Transverse colon (tissue), 4 donors: ENCODE data around the gene INTS11. TPM values are rescaled to one million over a fixed set of nuclear protein-coding genes. Genes with fewer than 3 reads are reported as not detected.

ENCODE experiments used
- DNase-seq: peaks from one replicate; pipeline ENCODE4 v3.0.0-alpha.2; 2019
- H3K27ac ChIP-seq, 4 donors: fragments of 200-600 bp; sonication (generic); 2 replicates each; pipeline ENCODE4 v1.5.1; 2016 to 2018; ENCODE audit warnings: inconsistent platforms in 4 of 4
- H3K27me3 ChIP-seq: fragments of 200-600 bp; sonication (generic); 2 replicates; pipeline ENCODE4 v1.5.1; 2017; ENCODE audit warnings: inconsistent platforms
- H3K36me3 ChIP-seq, 4 donors: fragments of 200-600 bp; sonication (generic); 2 replicates each; pipeline ENCODE4 v1.5.1; 2017 to 2019; ENCODE audit warnings: inconsistent platforms in 4 of 4
- H3K4me1 ChIP-seq, 4 donors: fragments of 200-600 bp; sonication (generic); 2 replicates each; pipeline ENCODE4 v1.5.1; 2017 to 2020; ENCODE audit warnings: inconsistent platforms in 4 of 4
- H3K4me3 ChIP-seq, 4 donors: fragments of 200-600 bp; sonication (generic); 1 replicate in 1 of 4; 2 replicates in 3 of 4; pipeline versions ENCODE4 v1.5.1 to v1.6.1; 2017 to 2019; ENCODE audit warnings: inconsistent platforms in 4 of 4
- H3K9me3 ChIP-seq, 2 donors: fragments of 200-600 bp; sonication (generic); 2 replicates each; pipeline ENCODE4 v1.5.1; 2017 to 2019; ENCODE audit warnings: inconsistent platforms in 2 of 2
- EP300 ChIP-seq: sonication (generic); formaldehyde crosslinking; IDR thresholded peaks from one replicate; pipeline ENCODE4 v1.6.1; 2017; ENCODE audit warnings: antibody characterized with exemption, low read depth
- POLR2A ChIP-seq: fragments of 450-650 bp; IDR thresholded peaks from one replicate; pipeline ENCODE4 v1.6.1; 2016; ENCODE audit warnings: antibody characterized with exemption, mild to moderate bottlenecking, moderate library complexity
- POLR2AphosphoS5 ChIP-seq, 3 donors: sonication (generic); formaldehyde crosslinking; IDR thresholded peaks; one replicate each; pipeline ENCODE4 v1.6.1; 2016; ENCODE audit warnings: antibody characterized with exemption in 3 of 3
- WGBS, 2 donors: methylation state at CpG; one replicate each; pipeline ENCODE4 v1.1.5; 2018; ENCODE audit warnings: low coverage in 1 of 2; 5-methylcytosine and 5-hydroxymethylcytosine counted together
- in situ Hi-C, 4 donors: fragments of 200-750 bp; cut with MboI; loops; one replicate each; pipeline versions ENCODE4 v1.15.0 to v1.15.1; 2017; ENCODE audit warnings: low sequenced_read_pairs in 3 of 4, low pct_ligation_motif_present in 1 of 4, low pct_unique_long_range_greater_than_20kb in 1 of 4
- intact Hi-C: fragments of 100-400 bp; cut with DNase I; formaldehyde crosslinking; loops from one replicate; pipeline ENCODE4 v1.15.1; 2023; ENCODE audit warnings: low total_unique reads
- total RNA-seq, 4 donors: library from RNA; depleted of rRNA; stranded (reverse); fragments of >200 nt; gene quantifications; one replicate each; pipeline ENCODE4 v1.1.0, GENCODE V29; 2016
- TF ChIP-seq, protein P1 (sequence below), 5 experiments: fragments of 200-600 bp in 3 of 5; fragments of 450-650 bp in 2 of 5; sonication (generic) in 3 of 5; IDR thresholded peaks; 1 replicate in 2 of 5; 2 replicates in 3 of 5; pipeline ENCODE4 v1.5.1; 2016 to 2017; ENCODE audit warnings: antibody characterized with exemption in 5 of 5, inconsistent platforms in 3 of 5, mild to moderate bottlenecking in 2 of 5, moderate library complexity in 1 of 5

Gene INTS11
- total RNA-seq, 4 donors from 2014 or later = 118 to 424 (median 140) TPM

DNA sequence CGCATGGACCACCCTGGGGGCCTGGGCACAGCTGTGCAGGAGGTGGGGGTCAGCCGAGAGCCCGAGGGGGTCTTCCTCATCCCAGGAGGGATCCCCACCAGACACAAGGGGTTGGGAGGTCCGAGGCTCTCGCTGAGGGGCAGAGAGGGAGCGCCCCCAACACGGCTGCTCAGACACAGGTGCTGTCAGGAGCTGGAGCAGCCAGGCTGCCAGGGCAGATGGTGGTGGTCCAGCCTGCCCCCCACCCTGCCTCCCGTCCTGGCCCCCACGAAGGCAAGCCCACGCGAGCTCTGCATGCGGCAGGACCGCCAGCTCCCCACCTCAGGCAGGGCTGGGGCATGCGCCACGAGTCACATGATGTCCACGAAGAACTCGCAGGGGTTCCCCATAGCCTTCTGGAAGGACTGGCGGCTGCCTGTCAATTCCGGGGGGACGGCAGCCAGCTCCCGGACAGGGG lies 11.4 kb upstream of the INTS11 start:
- no peak overlapping the region for H3K27ac ChIP-seq
- peaks cover 3 to 15% (median 13%) of the 10 kb centered on the region in 4 donors for H3K4me1 ChIP-seq
- TF ChIP-seq, protein P1, sequence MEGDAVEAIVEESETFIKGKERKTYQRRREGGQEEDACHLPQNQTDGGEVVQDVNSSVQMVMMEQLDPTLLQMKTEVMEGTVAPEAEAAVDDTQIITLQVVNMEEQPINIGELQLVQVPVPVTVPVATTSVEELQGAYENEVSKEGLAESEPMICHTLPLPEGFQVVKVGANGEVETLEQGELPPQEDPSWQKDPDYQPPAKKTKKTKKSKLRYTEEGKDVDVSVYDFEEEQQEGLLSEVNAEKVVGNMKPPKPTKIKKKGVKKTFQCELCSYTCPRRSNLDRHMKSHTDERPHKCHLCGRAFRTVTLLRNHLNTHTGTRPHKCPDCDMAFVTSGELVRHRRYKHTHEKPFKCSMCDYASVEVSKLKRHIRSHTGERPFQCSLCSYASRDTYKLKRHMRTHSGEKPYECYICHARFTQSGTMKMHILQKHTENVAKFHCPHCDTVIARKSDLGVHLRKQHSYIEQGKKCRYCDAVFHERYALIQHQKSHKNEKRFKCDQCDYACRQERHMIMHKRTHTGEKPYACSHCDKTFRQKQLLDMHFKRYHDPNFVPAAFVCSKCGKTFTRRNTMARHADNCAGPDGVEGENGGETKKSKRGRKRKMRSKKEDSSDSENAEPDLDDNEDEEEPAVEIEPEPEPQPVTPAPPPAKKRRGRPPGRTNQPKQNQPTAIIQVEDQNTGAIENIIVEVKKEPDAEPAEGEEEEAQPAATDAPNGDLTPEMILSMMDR (IDR thresholded peaks at IDR 0.05) = no peak
- TF ChIP-seq EP300 (no peak), POLR2A (no peak), POLR2AphosphoS5 (IDR thresholded peaks at IDR 0.05) (no peak)
- in situ Hi-C loops (no loop called here), intact Hi-C loops (no loop called here)
- 82% methylated on average over 17 of the region's 21 CpGs; no CpG with 5 or more reads in 1 of the 2 donors for WGBS, 2 donors
- DNase-seq = no peak
- peaks cover 0 to 3% (median 0%) of the 10 kb centered on the region in 4 donors for H3K36me3 ChIP-seq
- H3K4me3 ChIP-seq = no peak overlapping the region
- peaks cover 12% of the 10 kb centered on the region for H3K27me3 ChIP-seq
- H3K9me3 ChIP-seq = no peaks in the 10 kb centered on the region

DNA sequence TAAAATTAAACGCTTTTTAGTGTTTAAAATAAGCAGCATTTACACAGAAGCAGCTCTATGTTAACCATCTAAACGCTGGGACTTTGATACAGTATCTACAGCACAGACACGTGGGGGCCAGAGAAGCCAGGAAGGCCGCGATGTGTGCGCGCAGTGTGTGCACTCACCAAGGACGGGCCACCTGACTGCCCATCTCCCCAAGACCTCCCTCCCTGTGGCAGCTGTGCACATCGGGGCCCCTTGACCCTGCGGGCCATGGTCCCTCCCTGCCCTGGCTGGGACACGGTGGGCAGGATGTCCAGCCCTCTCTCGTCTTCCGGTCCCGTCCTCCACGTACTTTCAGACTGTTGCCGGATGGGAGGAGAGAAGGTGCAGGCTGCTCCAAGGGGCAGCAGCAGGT lies 10.8 kb upstream of the INTS11 start:
- intact Hi-C loops = no loop called here
- no peak overlapping the region for H3K4me3 ChIP-seq
- H3K9me3 ChIP-seq = no peaks in the 10 kb centered on the region
- no peak overlapping the region for H3K27ac ChIP-seq
- in situ Hi-C loops = no loop called here
- TF ChIP-seq POLR2A (no peak), EP300 (no peak), POLR2AphosphoS5 (IDR thresholded peaks at IDR 0.05) (no peak)
- TF ChIP-seq, protein P1 (IDR thresholded peaks at IDR 0.05) = no peak
- H3K4me1 ChIP-seq = peaks cover 3 to 18% (median 13%) of the 10 kb centered on the region in 4 donors
- DNase-seq = no peak
- H3K27me3 ChIP-seq = peaks cover 12% of the 10 kb centered on the region
- 86% methylated on average over 16 of the region's 16 CpGs; no CpG with 5 or more reads in 1 of the 2 donors for WGBS, 2 donors
- H3K36me3 ChIP-seq = peaks cover 0 to 3% (median 0%) of the 10 kb centered on the region in 4 donors

DNA sequence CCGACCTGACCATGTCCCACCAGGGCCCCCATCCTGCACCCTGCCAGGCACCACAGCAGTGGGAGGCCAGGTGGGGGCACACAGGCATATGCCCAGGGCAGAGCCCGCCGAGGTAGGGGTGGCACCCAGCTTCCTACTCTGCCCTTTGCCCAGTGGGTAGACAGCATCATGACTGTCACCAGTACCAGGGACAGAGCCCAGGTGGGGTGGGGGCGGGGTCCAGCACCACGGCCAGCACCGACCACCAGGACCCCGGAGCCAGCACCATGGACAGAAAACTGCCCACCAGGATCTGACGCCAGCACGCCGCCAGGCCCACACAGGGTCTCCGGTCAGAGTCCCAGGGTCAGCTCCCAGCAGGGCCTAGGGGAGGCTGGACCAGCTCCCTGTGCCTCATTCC lies 10.4 kb upstream of the INTS11 start:
- no peak for DNase-seq
- Histone ChIP-seq H3K27me3 (peaks cover 12% of the 10 kb centered on the region), H3K4me3 (no peak overlapping the region), H3K36me3 (peaks cover 0 to 3% (median 0%) of the 10 kb centered on the region in 4 donors), H3K27ac (no peak overlapping the region), H3K9me3 (no peaks in the 10 kb centered on the region), H3K4me1 (peaks cover 3 to 18% (median 13%) of the 10 kb centered on the region in 4 donors)
- TF ChIP-seq POLR2A (no peak), POLR2AphosphoS5 (IDR thresholded peaks at IDR 0.05) (no peak), EP300 (no peak)
- TF ChIP-seq, protein P1 (IDR thresholded peaks at IDR 0.05) = no peak
- 85% methylated on average over 11 of the region's 11 CpGs; no CpG with 5 or more reads in 1 of the 2 donors for WGBS, 2 donors
- intact Hi-C loops = no loop called here
- in situ Hi-C loops = no loop called here

DNA sequence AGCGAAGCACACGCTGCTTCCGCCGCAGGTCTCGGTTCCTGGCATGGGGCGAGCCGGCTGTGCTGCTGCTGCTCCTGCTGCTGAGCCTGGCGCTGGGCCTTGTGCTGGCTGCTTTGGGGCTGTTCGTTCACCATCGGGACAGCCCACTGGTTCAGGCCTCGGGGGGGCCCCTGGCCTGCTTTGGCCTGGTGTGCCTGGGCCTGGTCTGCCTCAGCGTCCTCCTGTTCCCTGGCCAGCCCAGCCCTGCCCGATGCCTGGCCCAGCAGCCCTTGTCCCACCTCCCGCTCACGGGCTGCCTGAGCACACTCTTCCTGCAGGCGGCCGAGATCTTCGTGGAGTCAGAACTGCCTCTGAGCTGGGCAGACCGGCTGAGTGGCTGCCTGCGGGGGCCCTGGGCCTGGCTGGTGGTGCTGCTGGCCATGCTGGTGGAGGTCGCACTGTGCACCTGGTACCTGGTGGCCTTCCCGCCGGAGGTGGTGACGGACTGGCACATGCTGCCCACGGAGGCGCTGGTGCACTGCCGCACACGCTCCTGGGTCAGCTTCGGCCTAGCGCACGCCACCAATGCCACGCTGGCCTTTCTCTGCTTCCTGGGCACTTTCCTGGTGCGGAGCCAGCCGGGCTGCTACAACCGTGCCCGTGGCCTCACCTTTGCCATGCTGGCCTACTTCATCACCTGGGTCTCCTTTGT lies 9.2 kb upstream of the INTS11 start:
- no peak for TF ChIP-seq EP300
- no peak for TF ChIP-seq POLR2AphosphoS5 (IDR thresholded peaks at IDR 0.05)
- no peak for TF ChIP-seq POLR2A
- TF ChIP-seq, protein P1 (IDR thresholded peaks at IDR 0.05) = no peak
- H3K4me3 ChIP-seq = no peak overlapping the region
- no peak for DNase-seq
- in situ Hi-C loops = no loop called here
- H3K27me3 ChIP-seq = peaks cover 12% of the 10 kb centered on the region
- H3K36me3 ChIP-seq = no peaks in the 10 kb centered on the region
- peaks cover 3 to 18% (median 13%) of the 10 kb centered on the region in 4 donors for H3K4me1 ChIP-seq
- intact Hi-C loops = no loop called here
- WGBS, 2 donors = 70% methylated on average over 30 of the region's 36 CpGs; no CpG with 5 or more reads in 1 of the 2 donors
- no peaks in the 10 kb centered on the region for H3K9me3 ChIP-seq
- H3K27ac ChIP-seq = no peak overlapping the region
